ENCODE data around the gene SHC3. TPM values are rescaled to one million over a fixed set of nuclear protein-coding genes. Genes with fewer than 3 reads are reported as not detected.

SHC3 gene
- polyA plus RNA-seq, 1 donor from 2014 or later = 22.9 TPM

GRCh38 chr9:88983865-88984542 is 194.6 kb downstream of the SHC3 start:
- no peaks in the 10 kb centered on the region for H4K20me1 ChIP-seq (ENCODE audit: insufficient read depth)
- no peaks in the 10 kb centered on the region for H3K9me3 ChIP-seq (ENCODE audit: low read length)
- H3K4me3 ChIP-seq (ENCODE audit: low read length) = no peak overlapping the region
- H3F3A ChIP-seq (ENCODE audit: insufficient read depth, low read length, poor library complexity, severe bottlenecking) = no peaks in the 10 kb centered on the region
- H3K9me2 ChIP-seq (ENCODE audit: insufficient read depth, low read length) = no peaks in the 10 kb centered on the region
- no peaks in the 10 kb centered on the region for H3K36me3 ChIP-seq (ENCODE audit: insufficient read depth, low read length)
- no peak overlapping the region for H3K9ac ChIP-seq (ENCODE audit: low read length)
- TF ChIP-seq, protein P1, sequence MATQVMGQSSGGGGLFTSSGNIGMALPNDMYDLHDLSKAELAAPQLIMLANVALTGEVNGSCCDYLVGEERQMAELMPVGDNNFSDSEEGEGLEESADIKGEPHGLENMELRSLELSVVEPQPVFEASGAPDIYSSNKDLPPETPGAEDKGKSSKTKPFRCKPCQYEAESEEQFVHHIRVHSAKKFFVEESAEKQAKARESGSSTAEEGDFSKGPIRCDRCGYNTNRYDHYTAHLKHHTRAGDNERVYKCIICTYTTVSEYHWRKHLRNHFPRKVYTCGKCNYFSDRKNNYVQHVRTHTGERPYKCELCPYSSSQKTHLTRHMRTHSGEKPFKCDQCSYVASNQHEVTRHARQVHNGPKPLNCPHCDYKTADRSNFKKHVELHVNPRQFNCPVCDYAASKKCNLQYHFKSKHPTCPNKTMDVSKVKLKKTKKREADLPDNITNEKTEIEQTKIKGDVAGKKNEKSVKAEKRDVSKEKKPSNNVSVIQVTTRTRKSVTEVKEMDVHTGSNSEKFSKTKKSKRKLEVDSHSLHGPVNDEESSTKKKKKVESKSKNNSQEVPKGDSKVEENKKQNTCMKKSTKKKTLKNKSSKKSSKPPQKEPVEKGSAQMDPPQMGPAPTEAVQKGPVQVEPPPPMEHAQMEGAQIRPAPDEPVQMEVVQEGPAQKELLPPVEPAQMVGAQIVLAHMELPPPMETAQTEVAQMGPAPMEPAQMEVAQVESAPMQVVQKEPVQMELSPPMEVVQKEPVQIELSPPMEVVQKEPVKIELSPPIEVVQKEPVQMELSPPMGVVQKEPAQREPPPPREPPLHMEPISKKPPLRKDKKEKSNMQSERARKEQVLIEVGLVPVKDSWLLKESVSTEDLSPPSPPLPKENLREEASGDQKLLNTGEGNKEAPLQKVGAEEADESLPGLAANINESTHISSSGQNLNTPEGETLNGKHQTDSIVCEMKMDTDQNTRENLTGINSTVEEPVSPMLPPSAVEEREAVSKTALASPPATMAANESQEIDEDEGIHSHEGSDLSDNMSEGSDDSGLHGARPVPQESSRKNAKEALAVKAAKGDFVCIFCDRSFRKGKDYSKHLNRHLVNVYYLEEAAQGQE (IDR thresholded peaks at IDR 0.05; ENCODE audit: borderline replicate concordance) = no peak
- TF ChIP-seq MXI1 (conservative IDR thresholded peaks at IDR 0.05; ENCODE audit: poor library complexity, severe bottlenecking) = no peak
- TF ChIP-seq EP300 (conservative IDR thresholded peaks at IDR 0.05; ENCODE audit: poor library complexity, severe bottlenecking) = no peak
- no peak for TF ChIP-seq TAF1 (IDR thresholded peaks at IDR 0.05; ENCODE audit: low read depth)
- no peak for TF ChIP-seq RAD21 (conservative IDR thresholded peaks at IDR 0.05)
- TF ChIP-seq EZH2 (IDR thresholded peaks at IDR 0.05; ENCODE audit: borderline replicate concordance, insufficient read depth, low read length, poor library complexity, severe bottlenecking) = no peak
- no peak for TF ChIP-seq CTCF (IDR thresholded peaks at IDR 0.05; ENCODE audit: poor library complexity, severe bottlenecking)
- no peak for TF ChIP-seq POLR2AphosphoS5 (IDR thresholded peaks at IDR 0.05)
- TF ChIP-seq SMC3 (conservative IDR thresholded peaks at IDR 0.05; ENCODE audit: poor library complexity) = no peak
- no peak overlapping the region for H3K4me2 ChIP-seq (ENCODE audit: low read length)
- H3K79me2 ChIP-seq (replicated peaks; ENCODE audit: insufficient read depth, low read length) = no peaks in the 10 kb centered on the region
- H3K27me3 ChIP-seq (ENCODE audit: insufficient read depth, low read depth, low read length) = peaks cover 1% of the 10 kb centered on the region
- no peak overlapping the region for H2AFZ ChIP-seq (ENCODE audit: low read depth, low read length)
- no peak overlapping the region for H3K27ac ChIP-seq (ENCODE audit: low read length)

DNA sequence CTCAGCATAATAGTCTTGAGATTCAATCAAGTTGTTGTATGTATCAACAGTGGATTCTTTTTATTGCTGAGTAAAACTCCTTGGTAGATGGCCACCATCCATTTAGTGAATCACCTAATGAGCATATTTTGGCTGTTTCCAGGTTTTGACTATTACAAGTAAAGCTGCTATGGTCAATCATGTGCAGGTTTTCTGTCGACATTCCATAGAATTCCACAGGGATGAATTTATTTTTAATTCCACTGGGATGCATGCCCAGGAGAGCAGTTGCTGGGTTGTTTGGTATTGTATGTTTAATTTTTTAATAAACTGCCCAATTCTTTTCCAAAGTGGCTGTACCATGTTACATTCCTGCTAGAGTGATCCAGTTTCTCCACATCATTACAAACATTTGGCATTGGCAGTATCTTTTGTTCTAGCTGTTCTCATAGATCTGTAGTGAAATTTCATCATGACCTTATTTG is 197.8 kb downstream of the SHC3 start:
- TF ChIP-seq RAD21 (conservative IDR thresholded peaks at IDR 0.05) = no peak
- TF ChIP-seq EZH2 (IDR thresholded peaks at IDR 0.05; ENCODE audit: borderline replicate concordance, insufficient read depth, low read length, poor library complexity, severe bottlenecking) = no peak
- TF ChIP-seq TAF1 (IDR thresholded peaks at IDR 0.05; ENCODE audit: low read depth) = no peak
- Histone ChIP-seq H3K79me2 (replicated peaks; ENCODE audit: insufficient read depth, low read length) (no peaks in the 10 kb centered on the region), H3K9ac (ENCODE audit: low read length) (no peak overlapping the region), H3F3A (ENCODE audit: insufficient read depth, low read length, poor library complexity, severe bottlenecking) (no peaks in the 10 kb centered on the region), H4K20me1 (ENCODE audit: insufficient read depth) (no peaks in the 10 kb centered on the region), H3K27ac (ENCODE audit: low read length) (no peak overlapping the region), H3K27me3 (ENCODE audit: insufficient read depth, low read depth, low read length) (no peaks in the 10 kb centered on the region), H3K4me3 (ENCODE audit: low read length) (no peak overlapping the region), H2AFZ (ENCODE audit: low read depth, low read length) (no peak overlapping the region), H3K9me3 (ENCODE audit: low read length) (no peaks in the 10 kb centered on the region), H3K4me2 (ENCODE audit: low read length) (no peak overlapping the region), H3K9me2 (ENCODE audit: insufficient read depth, low read length) (no peaks in the 10 kb centered on the region), H3K36me3 (ENCODE audit: insufficient read depth, low read length) (no peaks in the 10 kb centered on the region)

Measured in neural cell (in vitro differentiated cells).